Measurements from ENCODE around the gene GTF2H1. TPM values are rescaled to one million over a fixed set of nuclear protein-coding genes. Genes with fewer than 3 reads are reported as not detected.

GTF2H1 gene
- total and polyA plus RNA-seq, 2 donors (not counting 1 experiment from before 2014, with no cell fraction given), result 43.7 to 71.9 TPM

- H3K27ac Mint-ChIP-seq, result no peak overlapping the region
- ATAC-seq (ENCODE audit: low read depth), result no peak
- H3K27me3 Mint-ChIP-seq, result no peaks in the 10 kb centered on the region
- no peaks in the 10 kb centered on the region for H4K20me1 ChIP-seq (ENCODE audit: control insufficient read depth, insufficient read depth, low read length, poor library complexity, severe bottlenecking)
- H3K9ac ChIP-seq (ENCODE audit: low read length), result no peak overlapping the region
- peaks cover 9% of the 10 kb centered on the region for H3K79me2 ChIP-seq (ENCODE audit: control insufficient read depth, insufficient read depth, low read length)
- peaks cover 0 to 23% of the 10 kb centered on the region in 2 experiments for H3K36me3 ChIP-seq (replicated peaks in 1 of 2; ENCODE audit: control extremely low read depth in 1 of 2, control insufficient read depth in 1 of 2, extremely low read depth in 1 of 2, insufficient read depth in 2 of 2, low read length in 1 of 2)
- intact Hi-C loops (cut with micrococcal nuclease), result no loop called here
- peaks cover 30% of the 10 kb centered on the region for H3K4me1 Mint-ChIP-seq
- H3K4me3 ChIP-seq (ENCODE audit: control extremely low read depth in 1 of 5, extremely low read depth in 1 of 5, insufficient read depth in 1 of 5, low read depth in 2 of 5, low read length in 4 of 5), result no peak overlapping the region
- no peaks in the 10 kb centered on the region for H3K9me3 Mint-ChIP-seq (ENCODE audit: insufficient read depth)
- TF ChIP-seq CTCF (IDR thresholded peaks at IDR 0.05) (no peak), EZH2 (IDR thresholded peaks at IDR 0.05; ENCODE audit: borderline replicate concordance, insufficient read depth, low read depth, low read length, poor library complexity, severe bottlenecking) (no peak)
- WGBS (ENCODE audit: insufficient coverage), result 86% methylated on average over 1 of the region's 5 CpGs
- peaks cover 0 to 4% (median 0%) of the 10 kb centered on the region in 3 donors for H3K9me3 ChIP-seq (ENCODE audit: control extremely low read depth in 1 of 3, control insufficient read depth in 2 of 3, insufficient read depth in 1 of 3, low read length in 2 of 3)
- H3K27ac ChIP-seq (ENCODE audit: low read length in 2 of 2), result peak overlapping the region in 1 of 2 donors; percentile 6
- H3K4me3 Mint-ChIP-seq, result no peak overlapping the region
- H2AFZ ChIP-seq (ENCODE audit: insufficient read depth, low read depth, low read length, poor library complexity, severe bottlenecking), result no peak overlapping the region
- DNase-seq, result no peak
- CTCF ChIA-PET, result interaction anchor here (0.7 kb wide), 1 partner anchor 1518 kb away, joined by 3 read pairs; no protein-coding TSS in a partner anchor
- no peaks in the 10 kb centered on the region for H3K27me3 ChIP-seq (replicated peaks in 1 of 4; ENCODE audit: control extremely low read depth in 1 of 4, control insufficient read depth in 3 of 4, insufficient read depth in 4 of 4, low read length in 3 of 4)
- no peak overlapping the region for H3K4me2 ChIP-seq (replicated peaks; ENCODE audit: low read depth, low read length, poor library complexity, severe bottlenecking)
- POLR2A ChIA-PET, result interaction anchor here (1.0 kb wide), 1 partner anchor 44 kb away, joined by 3 read pairs; the partner anchor contains the start of genes GTF2H1 and HPS5
- peaks cover 28 to 32% of the 10 kb centered on the region in 2 donors for H3K4me1 ChIP-seq (ENCODE audit: control insufficient read depth in 2 of 2, insufficient read depth in 2 of 2, low read length in 2 of 2)
Measured at GRCh38 chr11:18277565-18278271, 44.6 kb upstream of the GTF2H1 start.
